Measurements from ENCODE around the gene COX6B2.
A peak's percentile ranks its signal among the peaks of the same experiment; 100 is the strongest.

Gene COX6B2

DNA sequence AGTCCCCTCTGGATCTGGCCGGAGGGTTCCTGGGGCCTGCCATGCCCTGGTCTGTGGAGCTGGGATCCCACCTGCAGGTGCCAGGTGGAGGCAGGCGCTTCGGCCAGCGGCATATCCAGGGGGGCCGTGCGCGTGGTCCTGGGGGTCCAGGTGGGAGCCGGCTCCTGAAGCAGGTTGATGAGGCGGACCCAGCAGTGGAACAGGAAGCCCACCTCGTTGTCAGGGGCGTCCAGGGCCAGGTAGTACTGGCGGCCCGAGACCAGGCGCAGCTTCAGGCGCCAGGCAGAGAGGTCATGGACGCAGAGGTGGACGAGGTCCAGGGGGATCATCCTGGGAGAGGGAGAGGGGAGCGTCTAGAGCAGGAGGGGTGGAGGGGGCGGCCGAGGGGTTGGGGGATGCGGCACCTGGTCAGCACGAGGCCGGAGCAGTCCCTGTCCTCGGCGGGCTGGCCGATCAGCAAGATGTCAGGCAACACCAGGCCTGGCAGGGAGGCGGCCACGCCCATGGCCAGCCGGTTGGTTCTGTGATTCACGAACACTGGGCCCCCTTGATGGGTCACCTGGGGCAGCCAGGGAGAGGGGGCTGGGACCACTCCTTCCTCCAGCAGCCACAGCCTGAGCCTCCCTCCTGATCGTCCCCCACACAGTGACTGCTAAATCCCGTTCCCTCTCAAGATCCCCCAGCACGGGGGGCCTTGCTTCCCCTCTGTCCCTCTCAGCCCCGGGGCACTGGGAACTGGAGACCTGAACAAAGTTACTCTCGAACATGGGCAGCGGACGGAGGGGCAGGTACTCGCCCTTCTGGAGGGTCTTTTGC is 7.9 kb upstream of the COX6B2 start:
- DNase-seq: no peak

DNA sequence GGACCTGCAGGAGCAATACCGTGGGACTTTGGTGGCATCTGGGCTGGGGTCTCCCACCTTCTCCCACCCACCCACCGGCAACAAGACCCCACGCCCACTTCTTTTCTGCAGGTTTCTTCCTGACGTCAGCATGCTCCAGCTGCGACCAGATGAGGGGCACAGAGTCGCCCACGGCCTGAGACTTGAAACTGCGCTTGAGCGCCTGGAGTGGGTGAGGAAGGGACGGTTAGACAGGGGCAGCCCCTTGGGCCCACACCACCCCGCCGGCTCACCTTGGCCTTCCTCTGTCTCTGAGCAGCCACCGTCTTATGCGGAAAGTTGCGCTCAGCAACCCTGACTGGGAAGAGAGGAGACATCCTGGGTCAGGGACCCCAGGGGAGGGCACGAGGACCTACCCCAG is 6.4 kb upstream of the COX6B2 start:
- no peak for DNase-seq

DNA sequence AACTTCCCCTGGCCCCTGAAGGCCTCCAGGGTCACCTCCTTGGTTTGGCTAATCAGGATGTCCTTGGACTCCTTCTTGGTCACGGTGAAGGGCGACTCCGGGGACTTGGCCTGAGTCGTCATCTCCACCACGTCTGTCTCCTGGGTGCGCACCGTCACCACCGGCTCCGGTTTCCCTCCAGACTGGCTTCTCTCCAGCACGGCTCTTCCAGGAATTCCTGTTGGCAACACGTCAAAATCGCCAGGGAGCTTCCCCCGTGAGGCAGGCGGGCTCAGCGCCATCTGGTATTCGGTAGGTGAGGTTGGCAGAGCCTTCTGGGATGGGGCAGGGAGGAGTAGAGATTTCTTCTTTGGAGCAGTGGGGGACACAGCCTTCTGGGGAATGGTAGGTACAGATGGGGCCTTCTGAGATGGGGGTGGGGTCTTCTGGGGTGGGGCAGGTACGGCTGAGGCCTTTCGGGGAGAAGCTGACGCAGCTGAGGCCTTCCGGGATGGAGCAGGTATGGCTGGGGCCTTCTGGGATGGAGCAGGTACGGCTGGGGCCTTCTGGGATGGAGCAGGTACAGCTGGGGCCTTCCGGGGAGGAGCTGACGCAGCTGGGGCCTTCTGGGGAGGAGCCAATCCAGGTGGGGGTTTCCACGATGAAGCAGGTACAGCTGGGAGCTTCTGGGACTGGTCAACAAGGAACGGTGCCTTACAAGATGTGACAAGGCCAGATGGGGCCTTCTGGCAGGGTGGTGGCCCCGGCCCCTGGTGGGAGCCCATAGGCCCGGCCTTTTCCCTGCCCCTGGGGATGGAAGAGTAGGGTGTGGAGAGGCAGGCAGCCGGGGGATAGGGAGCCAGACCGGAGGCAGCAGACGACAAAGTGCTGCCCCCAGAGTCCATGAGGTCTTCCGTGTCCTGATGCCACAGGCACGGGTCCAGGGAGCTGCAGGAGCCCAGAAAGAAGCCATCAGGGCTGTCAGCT is 4.7 kb upstream of the COX6B2 start:
- peak; percentile 12 for DNase-seq

DNA sequence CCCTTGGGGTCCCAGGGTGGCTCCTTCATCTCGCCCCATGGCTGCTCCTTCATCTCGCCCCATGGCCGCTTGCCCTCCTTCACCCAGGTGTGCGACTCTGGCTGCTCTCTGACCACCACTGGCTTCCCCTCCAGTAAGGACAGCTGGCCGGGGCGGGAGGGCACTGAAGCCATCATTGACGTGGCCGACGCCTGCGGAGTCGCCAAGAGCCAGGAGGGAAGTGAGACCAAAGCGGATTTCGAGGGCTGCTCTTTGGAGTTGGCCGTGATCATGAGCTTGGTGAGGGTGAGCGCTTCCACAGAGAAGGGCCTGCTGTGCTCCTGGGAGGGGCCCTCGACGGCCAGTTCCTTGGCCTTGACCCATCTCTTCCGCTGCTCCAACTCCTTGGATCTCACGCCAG is 4.0 kb upstream of the COX6B2 start:
- DNase-seq: no peak

DNA sequence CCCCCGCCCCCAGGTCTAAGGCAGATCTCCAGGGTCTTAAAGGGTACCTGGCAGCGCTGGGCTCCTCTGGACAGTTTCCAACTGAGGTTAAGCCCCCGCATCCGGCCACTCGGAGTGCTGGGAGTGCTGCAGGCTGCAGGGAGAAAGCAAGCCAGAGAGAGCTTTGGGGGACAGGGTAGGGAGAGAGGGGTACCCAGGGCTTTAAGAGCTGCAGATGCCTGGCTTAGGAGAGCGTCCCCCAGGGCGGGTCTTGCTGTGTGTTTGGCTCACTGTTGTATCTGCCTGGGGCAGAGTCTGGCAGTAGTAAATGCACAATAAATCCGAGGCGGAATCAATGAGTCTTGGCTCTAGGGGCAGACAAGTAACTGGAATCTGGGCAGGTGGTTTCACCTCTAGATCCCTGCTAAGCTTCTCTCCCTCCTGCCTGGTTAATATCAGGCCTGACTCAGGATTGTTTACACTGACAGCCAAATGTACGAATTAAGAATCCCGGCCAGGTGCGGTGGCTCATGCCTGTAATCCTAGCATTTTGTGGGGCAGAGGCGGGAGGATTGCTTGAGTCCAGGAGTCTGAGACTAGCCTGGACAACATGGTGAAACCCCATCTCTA is 798 bp upstream of the COX6B2 start:
- no peak for DNase-seq

DNA sequence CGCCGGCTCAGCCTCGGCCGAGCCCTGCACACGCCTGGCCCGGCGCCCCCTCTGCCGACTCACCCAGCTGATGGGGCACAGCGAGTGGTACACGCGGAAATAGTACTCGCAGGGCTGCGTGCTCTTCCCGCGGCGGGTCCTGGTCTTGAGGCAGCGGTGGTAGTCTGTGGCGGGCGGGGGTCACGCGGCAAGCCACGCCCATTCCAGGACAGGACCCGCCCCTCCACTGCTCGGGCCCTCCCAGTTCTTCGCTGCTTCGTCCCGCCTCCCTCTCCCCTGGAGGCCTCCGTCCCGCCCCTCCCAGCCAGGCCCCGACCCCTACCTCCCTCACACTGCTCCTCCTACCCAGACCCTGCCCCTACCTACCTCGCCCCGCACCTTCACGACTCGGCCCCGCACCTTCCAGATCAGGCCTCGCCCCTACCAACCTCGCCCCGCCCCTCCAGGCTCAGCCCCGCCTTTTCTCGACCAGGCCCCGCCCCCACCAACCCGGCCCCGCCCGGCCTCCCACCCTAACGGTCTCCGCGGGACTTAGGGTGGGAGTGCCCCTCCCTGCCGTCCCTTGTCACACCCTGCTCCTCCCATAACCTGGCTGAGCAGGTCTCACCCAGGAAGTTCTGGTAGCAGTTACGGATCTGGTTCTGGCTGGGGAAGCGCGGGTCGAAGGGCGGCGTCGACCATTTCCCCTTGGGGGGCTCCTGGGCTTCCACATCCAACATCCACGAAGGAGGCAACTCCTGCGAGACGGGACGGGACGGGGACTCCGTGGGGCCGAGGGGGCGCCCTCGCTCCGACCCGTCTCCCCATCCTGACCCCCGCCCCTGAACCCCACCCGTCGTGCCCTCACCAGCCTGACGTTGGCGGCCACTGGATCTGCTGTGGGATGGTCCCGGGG is 469 bp downstream of the COX6B2 start:
- no peak for DNase-seq

DNA sequence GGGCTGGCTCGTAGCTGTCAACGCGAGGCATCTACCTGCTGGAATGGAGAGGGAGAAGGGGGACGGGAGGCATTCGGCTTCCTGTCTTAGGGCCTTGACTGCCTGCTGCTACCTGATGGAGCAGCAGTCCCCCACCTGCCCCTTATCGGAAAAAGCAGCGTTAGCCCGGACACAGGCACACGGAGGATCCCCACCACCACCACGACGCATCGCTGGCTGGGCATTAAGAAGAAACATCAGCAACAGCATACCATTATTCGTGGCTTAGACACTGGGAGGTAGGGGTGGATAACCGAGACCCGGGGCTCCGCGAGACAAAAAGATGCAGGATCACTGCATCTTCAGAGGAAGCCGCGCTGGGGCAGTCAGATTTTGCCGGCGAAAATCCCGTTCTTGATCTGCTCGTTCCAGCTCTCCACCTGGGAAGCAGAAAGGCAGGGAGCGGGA is 1.1 kb downstream of the COX6B2 start:
- no peak for DNase-seq

DNA sequence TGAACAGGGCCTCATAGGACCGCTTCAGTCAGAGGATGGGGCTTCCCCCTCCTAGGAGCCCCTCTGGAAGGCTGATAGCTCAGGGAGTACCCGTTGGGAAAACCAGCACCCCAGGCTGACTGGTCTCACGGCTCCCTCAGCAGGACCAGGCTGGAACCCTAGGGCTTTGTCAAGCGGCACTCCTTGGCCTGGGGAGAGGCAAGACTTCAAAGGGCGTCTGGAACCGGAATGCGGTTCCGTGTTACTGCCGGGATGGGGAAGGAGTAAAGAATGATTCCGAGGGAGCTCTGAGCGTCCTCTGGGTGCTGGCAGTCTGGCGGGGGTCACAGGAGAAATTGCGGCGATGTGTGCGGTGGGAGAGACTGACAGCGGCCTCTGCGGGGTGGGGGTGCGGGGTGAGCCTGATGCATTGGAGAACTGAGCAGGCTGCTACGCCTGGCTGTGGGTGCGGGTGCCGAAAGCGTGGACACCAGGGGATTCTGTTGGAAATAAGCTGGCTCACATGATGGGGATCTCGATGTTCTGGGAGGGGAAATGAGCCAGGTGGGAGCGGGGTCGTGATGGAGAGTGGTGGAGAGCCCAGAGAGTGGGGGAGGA is 1.9 kb downstream of the COX6B2 start:
- no peak for DNase-seq

DNA sequence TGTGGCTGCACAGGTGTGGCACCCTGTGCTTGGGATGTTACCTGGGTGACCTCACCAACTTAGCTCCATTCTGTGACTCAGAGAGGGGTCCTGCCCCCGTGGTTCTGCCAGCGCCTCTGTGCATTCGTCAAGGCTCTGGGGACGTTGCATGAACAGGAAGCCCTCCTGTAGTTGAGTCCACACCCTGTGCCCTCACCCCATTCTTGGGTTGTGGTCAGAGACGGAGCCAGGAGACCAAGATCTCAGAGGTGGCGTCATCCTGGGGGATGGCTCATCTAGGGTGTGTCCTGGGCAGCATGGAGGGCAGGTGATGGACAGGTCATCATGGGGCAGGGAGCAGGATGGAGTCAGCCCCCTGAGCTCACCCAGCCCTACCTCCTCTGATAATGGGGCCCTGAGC is 2.5 kb downstream of the COX6B2 start:
- no peak for DNase-seq

DNA sequence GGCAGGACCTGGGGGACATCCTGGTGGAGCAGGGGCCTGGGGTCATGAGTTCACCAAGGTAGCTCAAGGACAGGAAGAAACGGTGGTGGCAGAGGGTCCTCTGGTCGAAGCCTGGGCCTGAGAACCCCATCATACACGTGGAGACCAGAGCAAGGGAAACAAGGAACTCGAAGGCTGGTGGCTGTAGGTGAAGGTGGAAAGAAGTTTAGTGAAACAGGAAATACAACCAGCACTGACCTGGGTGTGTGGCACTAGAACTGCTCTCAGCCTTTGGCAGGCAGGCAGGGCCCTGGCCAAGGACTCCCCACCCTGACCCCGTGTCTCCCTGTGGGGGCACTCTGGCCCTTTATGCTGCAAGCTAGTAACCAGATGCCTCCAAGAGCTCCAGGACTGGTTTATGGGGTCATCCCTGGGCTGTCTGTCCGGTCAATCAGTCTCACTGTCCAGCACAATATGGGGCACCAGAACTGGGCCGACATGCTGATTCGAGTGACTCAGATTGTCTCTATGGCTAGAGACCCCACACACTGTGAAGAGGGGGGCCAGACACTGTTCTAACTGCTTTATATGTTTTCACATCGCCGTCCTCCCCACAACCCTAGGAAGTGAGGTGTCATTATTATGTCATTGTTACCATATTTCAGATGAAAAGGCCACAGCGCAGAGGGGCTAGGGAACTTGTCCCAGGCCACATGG is 3.8 kb downstream of the COX6B2 start:
- no peak for DNase-seq

DNA sequence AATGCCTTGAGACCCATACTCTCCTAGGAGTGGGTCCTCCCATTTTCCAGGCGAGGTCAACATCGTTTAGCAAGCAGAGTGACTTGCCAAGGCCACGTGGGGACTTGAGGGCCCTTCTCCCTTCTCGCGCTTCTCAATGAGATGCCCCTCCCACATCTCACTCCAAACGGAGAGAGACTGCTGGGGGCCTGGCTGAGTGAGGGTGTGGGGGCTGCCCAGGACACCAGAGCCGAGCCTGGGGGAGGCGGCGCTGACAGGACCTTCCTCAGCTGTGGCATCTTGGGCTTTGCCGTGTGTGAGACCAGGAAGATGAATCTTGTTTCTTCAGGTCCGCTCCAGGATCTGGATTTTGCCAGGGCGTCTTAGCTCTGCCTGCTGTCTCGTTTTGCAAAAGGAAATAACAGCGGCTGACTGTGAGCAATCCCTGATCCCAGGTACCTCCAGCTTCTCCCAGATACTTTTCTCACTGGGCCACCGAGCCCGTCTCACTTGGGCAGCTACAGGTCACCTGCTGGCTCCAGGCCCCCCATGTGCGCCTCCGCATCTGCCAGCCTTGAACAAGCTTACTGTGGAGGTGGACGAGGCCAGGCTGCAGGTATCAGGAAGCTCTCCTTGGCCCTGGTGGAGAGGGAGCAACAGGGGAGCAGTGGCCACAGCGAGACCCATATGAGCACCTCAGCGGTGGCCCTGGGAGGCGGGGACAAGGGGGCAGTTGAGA is 6.0 kb downstream of the COX6B2 start:
- DNase-seq: no peak

DNA sequence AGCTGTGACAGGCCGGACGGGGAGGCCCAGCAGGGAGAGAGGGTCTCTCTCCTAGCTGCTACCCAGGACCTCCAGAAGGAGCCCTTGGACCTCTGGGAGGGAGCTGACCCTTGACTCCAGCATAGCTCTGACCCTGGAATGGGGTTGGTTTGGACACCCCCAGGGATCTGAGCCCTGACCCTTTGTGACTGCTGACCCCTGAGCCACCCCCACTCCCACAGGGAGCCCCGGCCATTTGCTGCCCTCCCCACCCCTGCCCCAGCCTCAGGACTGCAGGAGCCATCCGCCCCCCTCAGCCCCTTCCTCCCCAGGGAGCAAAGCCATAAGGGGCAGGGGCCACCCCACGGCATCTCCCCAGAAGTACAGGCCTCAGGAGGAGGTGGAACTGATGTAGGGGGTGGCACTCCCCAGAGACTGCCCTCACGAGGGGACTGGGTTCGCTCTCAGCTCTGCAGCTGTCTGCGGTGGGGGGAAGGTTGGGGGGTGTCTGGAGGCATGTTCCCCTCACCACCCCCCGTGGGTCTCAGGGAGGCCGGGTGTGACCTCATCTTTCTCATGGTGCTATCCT is 7.0 kb downstream of the COX6B2 start:
- no peak for DNase-seq

DNA sequence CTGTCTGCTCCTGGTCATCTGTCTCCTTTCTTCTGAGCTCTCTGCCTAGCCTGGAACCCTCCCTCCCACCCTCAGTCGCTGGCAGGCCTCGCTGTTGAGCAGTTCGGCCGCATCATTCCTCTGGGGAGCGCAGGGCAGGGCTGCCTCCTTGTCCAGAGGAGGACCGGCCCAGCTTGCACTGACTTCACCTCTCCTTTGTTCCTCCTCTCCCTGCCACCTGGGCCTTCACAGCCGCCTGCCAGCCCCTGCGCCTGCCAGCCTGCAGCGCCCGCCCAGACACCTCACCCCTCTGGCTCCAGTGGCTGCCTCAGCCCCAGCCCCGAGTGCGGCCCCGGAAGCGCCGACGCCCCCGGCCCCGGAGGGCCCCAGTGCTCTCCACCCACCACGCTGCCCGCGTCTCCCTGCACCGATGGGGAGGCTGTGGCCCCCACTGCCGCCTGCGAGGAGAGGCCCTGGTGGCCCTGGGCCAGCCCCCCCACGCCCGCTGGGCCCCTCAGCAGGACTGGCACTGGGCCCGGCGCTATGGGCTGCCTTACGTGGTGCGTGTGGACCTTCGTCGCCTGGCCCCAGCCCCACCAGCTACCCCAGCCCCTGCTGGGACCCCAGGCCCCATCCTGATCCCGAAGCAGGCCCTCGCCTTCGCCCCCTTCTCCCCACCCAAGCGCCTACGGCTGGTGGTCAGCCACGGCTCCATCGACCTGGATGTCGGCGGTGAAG is 7.6 kb downstream of the COX6B2 start:
- no peak for DNase-seq

DNA sequence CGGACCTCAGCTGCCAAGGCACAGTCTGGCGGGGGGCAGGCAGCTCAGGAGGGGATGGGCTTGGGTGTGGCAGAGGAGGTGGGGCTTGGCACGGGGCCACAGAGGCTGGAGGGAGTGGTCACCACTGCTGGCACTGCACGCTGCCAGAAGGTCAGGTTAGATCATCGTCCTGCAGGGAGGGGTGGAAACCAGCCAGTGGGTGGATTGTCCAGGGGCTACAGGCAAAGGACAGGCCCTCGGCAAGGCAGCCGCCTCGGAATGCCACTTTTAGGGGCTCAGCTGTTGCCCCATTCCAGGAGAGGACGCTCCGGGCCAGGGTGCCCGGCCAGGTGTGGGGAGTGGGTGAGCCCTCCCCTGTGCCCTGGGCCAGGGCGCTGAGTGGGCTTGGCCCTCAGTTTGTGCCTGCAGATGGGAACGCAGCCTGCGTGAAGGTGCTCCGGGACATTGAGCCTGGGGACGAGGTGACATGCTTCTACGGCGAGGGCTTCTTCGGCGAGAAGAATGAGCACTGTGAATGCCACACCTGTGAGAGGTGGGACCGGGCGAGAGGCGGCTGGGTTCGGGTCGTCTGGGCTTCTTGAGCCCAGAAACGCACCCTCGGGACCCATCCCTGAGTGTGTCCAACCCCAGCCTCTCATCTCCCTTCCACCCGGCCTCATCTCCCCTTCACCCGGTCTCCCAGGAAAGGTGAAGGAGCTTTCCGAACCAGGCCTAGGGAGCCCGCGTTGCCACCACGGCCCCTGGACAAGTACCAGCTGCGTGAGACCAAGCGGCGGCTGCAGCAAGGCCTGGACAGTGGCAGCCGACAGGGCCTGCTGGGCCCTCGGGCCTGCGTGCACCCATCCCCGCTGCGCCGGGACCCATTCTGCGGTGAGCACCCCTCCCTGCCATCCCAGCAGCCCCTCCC is 8.4 kb downstream of the COX6B2 start:
- DNase-seq: no peak

DNA sequence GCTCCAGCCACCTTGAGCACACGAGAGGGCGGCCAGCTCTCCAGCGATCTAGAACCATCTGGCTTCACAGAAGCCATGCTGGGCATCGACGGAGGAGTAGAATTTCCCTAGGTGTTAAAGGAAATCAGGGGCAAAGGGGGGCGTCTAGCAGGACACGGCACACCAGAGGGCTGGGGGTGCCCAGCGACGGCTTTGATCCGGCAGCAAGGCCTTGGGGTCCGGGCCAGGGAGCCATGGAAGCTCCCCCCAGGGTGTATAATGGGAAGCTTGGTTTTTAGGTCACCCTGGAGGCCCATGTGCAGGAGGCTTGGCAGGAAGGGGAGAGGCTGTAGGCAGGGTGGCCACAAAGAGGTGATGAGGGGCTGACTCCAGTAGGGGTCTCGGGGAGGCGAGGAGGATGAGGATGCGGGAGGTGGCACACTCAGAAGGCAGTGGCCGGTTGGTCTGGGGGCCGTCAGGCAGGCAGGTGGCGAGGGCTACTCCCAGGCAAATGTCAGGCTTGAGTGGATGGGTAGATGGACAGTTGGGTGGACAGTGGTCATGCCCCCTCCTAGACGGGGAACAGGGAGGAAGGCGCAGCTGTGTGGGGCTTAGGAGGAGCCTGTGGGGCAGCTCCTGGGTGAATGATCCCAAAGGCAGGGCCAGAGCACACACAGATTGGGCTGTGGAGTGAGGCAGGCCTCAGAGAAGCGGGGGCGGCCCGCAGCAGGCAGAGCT is 9.3 kb downstream of the COX6B2 start:
- DNase-seq: no peak

DNA sequence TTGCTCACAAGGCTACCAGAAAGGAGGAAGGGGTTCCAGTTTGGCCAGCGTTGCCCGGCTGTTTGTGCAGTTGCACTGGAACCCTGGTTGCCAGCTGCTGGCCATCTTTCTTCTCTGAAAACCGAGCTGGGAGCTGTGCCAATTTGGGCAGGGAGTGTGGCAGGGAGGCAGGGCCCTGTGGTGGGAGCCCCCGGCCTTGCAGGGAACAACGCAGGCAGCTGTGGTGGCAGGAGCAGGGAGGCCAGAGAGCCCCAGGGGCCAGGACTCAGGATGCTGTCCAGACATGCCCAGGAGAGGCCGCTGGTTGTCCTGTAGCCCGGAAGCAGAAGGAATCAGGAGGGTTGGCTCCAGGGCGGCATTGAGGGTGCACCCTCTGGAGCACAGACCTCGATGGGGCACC is 10.1 kb downstream of the COX6B2 start:
- DNase-seq: peak; percentile 73

DNA sequence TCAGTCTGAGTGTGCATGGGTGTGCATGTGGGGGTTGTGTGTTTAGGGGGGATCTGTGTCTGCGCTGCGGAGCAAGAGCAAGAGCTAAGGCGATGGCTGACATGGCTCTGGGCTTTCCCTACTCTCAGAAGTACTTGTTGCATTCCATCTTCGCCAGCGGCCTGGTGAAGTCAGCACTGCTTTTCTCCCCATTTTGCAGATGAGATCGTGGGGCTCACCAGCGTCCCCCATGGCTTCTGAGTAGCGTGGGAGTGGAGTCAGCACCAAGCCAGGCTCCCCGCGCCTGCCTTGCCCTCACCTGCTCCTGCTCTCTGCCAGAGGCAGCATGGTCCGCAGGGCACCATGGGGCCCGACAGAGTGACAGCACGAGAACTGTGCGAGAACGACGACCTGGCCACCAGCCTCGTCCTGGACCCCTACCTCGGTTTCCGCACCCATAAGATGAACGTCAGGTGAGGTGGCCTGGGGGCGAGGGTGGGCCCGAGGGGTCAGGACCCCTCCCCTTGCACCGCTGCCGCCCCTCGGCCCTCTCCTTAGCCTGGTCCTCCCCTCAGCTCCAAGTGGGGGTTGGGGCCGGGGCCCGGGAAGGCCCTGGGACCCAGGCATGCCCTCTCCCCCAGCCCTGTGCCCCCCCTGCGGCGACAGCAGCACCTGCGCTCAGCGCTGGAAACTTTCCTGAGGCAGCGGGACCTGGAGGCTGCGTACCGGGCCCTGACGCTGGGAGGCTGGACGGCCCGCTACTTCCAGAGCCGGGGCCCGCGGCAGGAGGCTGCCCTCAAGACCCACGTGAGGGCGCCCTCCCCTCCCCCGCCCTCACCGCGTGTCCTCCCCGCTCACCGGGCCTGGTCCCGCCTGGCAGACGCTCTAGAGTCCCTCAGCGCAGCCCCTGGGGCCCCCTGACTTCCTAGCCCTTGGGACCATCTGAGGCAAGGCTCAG is 12.7 kb downstream of the COX6B2 start:
- DNase-seq: no peak
